CD4-positive, CD25-positive, alpha-beta regulatory T cell (primary cell): ENCODE results near the gene GRIP2. TPM values are rescaled to one million over a fixed set of nuclear protein-coding genes. Genes with fewer than 3 reads are reported as not detected.

ENCODE experiments used
- ATAC-seq, 2 donors: fragments of 150-1000 bp; cut with Tn5 transposase; one replicate each; pipeline ENCODE4 v1.10.0; 2021; ENCODE audit warnings: low read depth in 2 of 2, moderate number of reproducible peaks in 2 of 2, moderate library complexity in 1 of 2
- DNase-seq, 3 donors: peaks; one replicate each; pipeline versions ENCODE4 v3.0.0 to v3.0.0-alpha.2; 2012 to 2022; ENCODE audit warnings: mixed read lengths in 1 of 3
- H3K27ac ChIP-seq: one replicate; pipeline ENCODE4 v1.7.0; 2013; ENCODE audit warnings: mild to moderate bottlenecking, low read length; ENCODE audit not compliant: insufficient read depth, poor library complexity, severe bottlenecking
- H3K27me3 ChIP-seq: one replicate; pipeline ENCODE4 v1.7.0; 2013; ENCODE audit warnings: low read length; ENCODE audit not compliant: control insufficient read depth, insufficient read depth
- H3K36me3 ChIP-seq: one replicate; pipeline ENCODE4 v1.7.0; 2013; ENCODE audit warnings: mild to moderate bottlenecking, low read length, moderate library complexity; ENCODE audit not compliant: control insufficient read depth, insufficient read depth
- H3K4me1 ChIP-seq: 2 replicates; pipeline ENCODE4 v1.7.0; 2013; ENCODE audit warnings: mild to moderate bottlenecking, low read length; ENCODE audit not compliant: insufficient read depth, control insufficient read depth, poor library complexity, severe bottlenecking
- H3K4me3 ChIP-seq: one replicate; pipeline ENCODE4 v1.7.0; 2013; ENCODE audit warnings: low read depth, mild to moderate bottlenecking, low read length, moderate library complexity
- H3K9me3 ChIP-seq, 2 experiments: 1 replicate in 1 of 2; 2 replicates in 1 of 2; pipeline ENCODE4 v1.7.0; 2013; ENCODE audit warnings: low read length in 2 of 2, mild to moderate bottlenecking in 1 of 2, moderate library complexity in 1 of 2; ENCODE audit not compliant: control insufficient read depth in 2 of 2
- H3K27ac Mint-ChIP-seq, 3 donors: one replicate each; pipeline ENCODE4 v1.8.0; 2020 to 2022; ENCODE audit warnings: mild to moderate bottlenecking in 3 of 3, mixed read lengths in 3 of 3, moderate library complexity in 2 of 3
- H3K27me3 Mint-ChIP-seq: one replicate; pipeline ENCODE4 v1.8.0; 2022; ENCODE audit warnings: mild to moderate bottlenecking, mixed read lengths
- H3K36me3 Mint-ChIP-seq: one replicate; pipeline ENCODE4 v1.8.0; 2020; ENCODE audit warnings: mixed read lengths
- H3K4me1 Mint-ChIP-seq, 4 donors: one replicate each; pipeline ENCODE4 v1.8.0; 2020 to 2022; ENCODE audit warnings: mixed read lengths in 4 of 4, mild to moderate bottlenecking in 1 of 4
- H3K4me3 Mint-ChIP-seq, 4 donors: one replicate each; pipeline ENCODE4 v1.8.0; 2020 to 2022; ENCODE audit warnings: mild to moderate bottlenecking in 4 of 4, mixed read lengths in 4 of 4, moderate library complexity in 3 of 4
- H3K9me3 Mint-ChIP-seq, 7 donors: one replicate each; pipeline ENCODE4 v1.8.0; 2020 to 2022; ENCODE audit warnings: mixed read lengths in 7 of 7, mild to moderate bottlenecking in 3 of 7, moderate library complexity in 2 of 7
- polyA plus RNA-seq, 4 donors: library from polyadenylated mRNA; unstranded; fragments of 300-500 nt; fragmentation: Illumina TruSeq; gene quantifications; one replicate each; pipeline ENCODE4 v1.2.3, GENCODE V29; 2021
- total RNA-seq: library from RNA; stranded (reverse); gene quantifications from one replicate; pipeline ENCODE4 v1.2.3, GENCODE V29; 2022

The GRIP2 gene
- total and polyA plus RNA-seq, 5 donors from 2014 or later = 0.18 TPM; not detected in 4

GRCh38 chr3:14494279-14494972 is 45.7 kb downstream of the GRIP2 start:
- Mint-ChIP-seq H3K36me3 (peaks cover 9% of the 10 kb centered on the region), H3K27me3 (peaks cover 4% of the 10 kb centered on the region), H3K27ac (no peak overlapping the region), H3K9me3 (peaks cover 0 to 2% (median 0%) of the 10 kb centered on the region in 7 donors), H3K4me1 (no peaks in the 10 kb centered on the region), H3K4me3 (no peak overlapping the region)
- H3K36me3 ChIP-seq = peaks cover under 1% of the 10 kb centered on the region
- H3K27ac ChIP-seq = no peak overlapping the region
- ATAC-seq (no peak), DNase-seq (no peak)
- H3K27me3 ChIP-seq = no peaks in the 10 kb centered on the region
- H3K4me1 ChIP-seq = no peaks in the 10 kb centered on the region
- no peaks in the 10 kb centered on the region for H3K9me3 ChIP-seq
- H3K4me3 ChIP-seq = no peak overlapping the region

- no peak for DNase-seq
- H3K27me3 Mint-ChIP-seq = no peaks in the 10 kb centered on the region
- H3K9me3 Mint-ChIP-seq = peaks cover 0 to 2% (median 0%) of the 10 kb centered on the region in 7 donors
- Histone ChIP-seq H3K27me3 (no peaks in the 10 kb centered on the region), H3K9me3 (no peaks in the 10 kb centered on the region), H3K4me1 (no peaks in the 10 kb centered on the region), H3K27ac (no peak overlapping the region), H3K4me3 (no peak overlapping the region), H3K36me3 (peaks cover 5% of the 10 kb centered on the region)
- H3K36me3 Mint-ChIP-seq = peaks cover 9% of the 10 kb centered on the region
- no peaks in the 10 kb centered on the region for H3K4me1 Mint-ChIP-seq
- H3K4me3 Mint-ChIP-seq = no peak overlapping the region
- ATAC-seq = no peak
- H3K27ac Mint-ChIP-seq = no peak overlapping the region
These were observed 46.9 kb downstream of the GRIP2 start for GRCh38 chr3:14492948-14493881.

- Mint-ChIP-seq H3K36me3 (peaks cover 18% of the 10 kb centered on the region), H3K27ac (no peak overlapping the region), H3K4me3 (no peak overlapping the region), H3K27me3 (no peaks in the 10 kb centered on the region), H3K9me3 (no peaks in the 10 kb centered on the region), H3K4me1 (no peaks in the 10 kb centered on the region)
- Histone ChIP-seq H3K27ac (no peak overlapping the region), H3K36me3 (peaks cover 17% of the 10 kb centered on the region), H3K4me1 (no peaks in the 10 kb centered on the region), H3K4me3 (no peak overlapping the region), H3K27me3 (no peaks in the 10 kb centered on the region), H3K9me3 (no peaks in the 10 kb centered on the region)
- DNase-seq = no peak
- ATAC-seq = no peak
These were observed 48.5 kb downstream of the GRIP2 start for GRCh38 chr3:14491396-14492190.

GRCh38 chr3:14490831-14491230 is 49.3 kb downstream of the GRIP2 start:
- no peak overlapping the region for H3K27ac Mint-ChIP-seq
- DNase-seq (no peak), ATAC-seq (no peak)
- Histone ChIP-seq H3K4me3 (no peak overlapping the region), H3K27ac (no peak overlapping the region), H3K4me1 (no peaks in the 10 kb centered on the region), H3K36me3 (peaks cover 24% of the 10 kb centered on the region), H3K9me3 (no peaks in the 10 kb centered on the region), H3K27me3 (no peaks in the 10 kb centered on the region)
- no peak overlapping the region for H3K4me3 Mint-ChIP-seq
- H3K4me1 Mint-ChIP-seq = no peaks in the 10 kb centered on the region
- no peaks in the 10 kb centered on the region for H3K9me3 Mint-ChIP-seq
- H3K27me3 Mint-ChIP-seq = no peaks in the 10 kb centered on the region
- H3K36me3 Mint-ChIP-seq = peaks cover 22% of the 10 kb centered on the region

- Histone ChIP-seq H3K27ac (no peak overlapping the region), H3K4me1 (no peaks in the 10 kb centered on the region), H3K4me3 (no peak overlapping the region), H3K36me3 (peaks cover 30% of the 10 kb centered on the region), H3K9me3 (no peaks in the 10 kb centered on the region), H3K27me3 (no peaks in the 10 kb centered on the region)
- Mint-ChIP-seq H3K4me3 (no peak overlapping the region), H3K4me1 (no peaks in the 10 kb centered on the region), H3K27me3 (no peaks in the 10 kb centered on the region), H3K27ac (peak overlapping the region in 2 of 3 donors; percentile 23 to 52), H3K36me3 (peaks cover 28% of the 10 kb centered on the region), H3K9me3 (no peaks in the 10 kb centered on the region)
- ATAC-seq = no peak
- no peak for DNase-seq
These were observed 49.9 kb downstream of the GRIP2 start for GRCh38 chr3:14490255-14490654.

- Mint-ChIP-seq H3K27ac (no peak overlapping the region), H3K27me3 (no peaks in the 10 kb centered on the region), H3K4me3 (no peak overlapping the region), H3K9me3 (no peaks in the 10 kb centered on the region), H3K36me3 (peaks cover 33% of the 10 kb centered on the region), H3K4me1 (no peaks in the 10 kb centered on the region)
- DNase-seq (no peak), ATAC-seq (no peak)
- H3K27ac ChIP-seq = no peak overlapping the region
- no peaks in the 10 kb centered on the region for H3K27me3 ChIP-seq
- H3K4me3 ChIP-seq = no peak overlapping the region
- no peaks in the 10 kb centered on the region for H3K9me3 ChIP-seq
- H3K36me3 ChIP-seq = peaks cover 36% of the 10 kb centered on the region
- no peaks in the 10 kb centered on the region for H3K4me1 ChIP-seq
These were observed 50.5 kb downstream of the GRIP2 start for GRCh38 chr3:14489641-14490040.

GRCh38 chr3:14488286-14489041 is 51.7 kb downstream of the GRIP2 start:
- H3K27me3 Mint-ChIP-seq = no peaks in the 10 kb centered on the region
- no peak for DNase-seq
- no peak for ATAC-seq
- peak overlapping the region in 1 of 3 donors; percentile 56 for H3K27ac Mint-ChIP-seq
- peaks cover 48% of the 10 kb centered on the region for H3K36me3 ChIP-seq
- no peaks in the 10 kb centered on the region for H3K4me1 Mint-ChIP-seq
- H3K27ac ChIP-seq = no peak overlapping the region
- no peak overlapping the region for H3K4me3 Mint-ChIP-seq
- H3K9me3 ChIP-seq = no peaks in the 10 kb centered on the region
- no peaks in the 10 kb centered on the region for H3K4me1 ChIP-seq
- peaks cover 39% of the 10 kb centered on the region for H3K36me3 Mint-ChIP-seq
- no peaks in the 10 kb centered on the region for H3K9me3 Mint-ChIP-seq
- no peak overlapping the region for H3K4me3 ChIP-seq
- no peaks in the 10 kb centered on the region for H3K27me3 ChIP-seq
